Measurements from ENCODE around the gene CPAMD8. TPM values are rescaled to one million over a fixed set of nuclear protein-coding genes. Genes with fewer than 3 reads are reported as not detected.
"Not testable (repeated sequence)": the region's sequence is repeated elsewhere in the genome, so short reads cannot be mapped to it uniquely, and the experiment has no call there.

Gene CPAMD8
- total RNA-seq, 6 experiments from 2014 or later: 0.11 to 0.20 (median 0.14) TPM; not detected in 1

DNA sequence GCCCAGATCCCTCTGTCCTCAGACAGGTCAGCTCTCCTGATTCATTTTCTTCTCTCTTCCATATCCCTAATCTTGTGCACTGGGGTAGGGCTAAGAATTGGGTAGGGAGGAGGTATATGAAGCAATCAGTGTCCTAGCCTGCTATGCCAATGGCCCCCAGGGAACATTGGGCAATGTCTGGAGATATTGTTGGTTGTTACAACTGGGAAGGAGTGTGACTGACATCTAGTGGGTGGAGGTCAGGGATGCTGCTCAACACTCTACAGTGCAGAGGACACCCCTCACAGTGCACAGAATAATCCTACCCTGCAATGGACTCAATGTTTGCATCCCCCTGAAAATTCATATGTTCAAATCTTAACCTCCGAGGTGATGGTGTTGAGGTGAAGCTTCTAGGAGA lies 57.5 kb downstream of the CPAMD8 start:
- Mint-ChIP-seq H3K27me3 (ENCODE audit: insufficient read depth) (peaks cover 3% of the 10 kb centered on the region), H3K27ac (no peak overlapping the region), H3K36me3 (ENCODE audit: low read depth) (no peaks in the 10 kb centered on the region), H3K4me1 (ENCODE audit: low read depth) (no peaks in the 10 kb centered on the region), H3K9me3 (peaks cover 26% of the 10 kb centered on the region), H3K4me3 (no peak overlapping the region)
- no peak for DNase-seq
- TF ChIP-seq, protein P1, sequence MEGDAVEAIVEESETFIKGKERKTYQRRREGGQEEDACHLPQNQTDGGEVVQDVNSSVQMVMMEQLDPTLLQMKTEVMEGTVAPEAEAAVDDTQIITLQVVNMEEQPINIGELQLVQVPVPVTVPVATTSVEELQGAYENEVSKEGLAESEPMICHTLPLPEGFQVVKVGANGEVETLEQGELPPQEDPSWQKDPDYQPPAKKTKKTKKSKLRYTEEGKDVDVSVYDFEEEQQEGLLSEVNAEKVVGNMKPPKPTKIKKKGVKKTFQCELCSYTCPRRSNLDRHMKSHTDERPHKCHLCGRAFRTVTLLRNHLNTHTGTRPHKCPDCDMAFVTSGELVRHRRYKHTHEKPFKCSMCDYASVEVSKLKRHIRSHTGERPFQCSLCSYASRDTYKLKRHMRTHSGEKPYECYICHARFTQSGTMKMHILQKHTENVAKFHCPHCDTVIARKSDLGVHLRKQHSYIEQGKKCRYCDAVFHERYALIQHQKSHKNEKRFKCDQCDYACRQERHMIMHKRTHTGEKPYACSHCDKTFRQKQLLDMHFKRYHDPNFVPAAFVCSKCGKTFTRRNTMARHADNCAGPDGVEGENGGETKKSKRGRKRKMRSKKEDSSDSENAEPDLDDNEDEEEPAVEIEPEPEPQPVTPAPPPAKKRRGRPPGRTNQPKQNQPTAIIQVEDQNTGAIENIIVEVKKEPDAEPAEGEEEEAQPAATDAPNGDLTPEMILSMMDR (IDR thresholded peaks at IDR 0.05): peak; percentile 14; the same call in 1 of the 2 replicates

DNA sequence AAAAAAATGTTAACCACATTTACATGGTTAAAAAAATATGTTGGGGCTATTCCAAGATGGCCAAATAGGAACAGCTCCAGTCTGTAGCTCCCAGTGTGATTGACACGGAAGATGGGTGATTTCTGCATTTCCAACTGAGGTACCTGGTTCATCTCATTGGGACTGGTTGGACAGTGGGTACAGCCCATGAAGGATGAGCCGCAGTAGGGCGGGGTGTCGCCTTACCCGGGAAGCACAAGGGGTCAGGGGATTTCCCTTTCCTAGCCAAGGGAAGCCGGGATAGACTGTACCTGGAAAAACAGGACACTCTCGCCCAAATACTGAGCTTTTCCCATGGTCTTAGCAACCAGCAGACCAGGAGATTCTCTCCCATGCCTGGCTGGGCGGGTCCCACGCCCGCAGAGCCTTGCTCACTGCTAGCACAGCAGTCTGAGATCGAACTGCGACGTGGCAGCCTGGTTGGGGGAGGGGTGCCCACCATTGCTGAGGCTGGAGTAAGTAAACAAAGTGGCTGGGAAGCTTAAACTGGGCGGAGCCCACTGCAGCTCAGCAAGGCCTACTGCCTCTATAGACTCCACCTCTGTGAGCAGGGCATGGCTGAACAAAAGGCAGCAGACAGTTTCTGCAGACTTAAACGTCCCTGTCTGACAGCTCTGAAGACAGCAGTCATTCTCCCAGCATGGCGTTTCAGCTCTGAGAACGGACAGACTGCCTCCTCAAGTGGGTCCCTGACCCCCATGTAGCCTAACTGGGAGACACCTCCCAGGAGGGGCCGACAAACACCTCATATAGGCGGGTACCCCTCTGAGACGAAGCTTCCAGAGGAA lies 65.4 kb downstream of the CPAMD8 start:
- DNase-seq; H3K36me3 Mint-ChIP-seq (ENCODE audit: low read depth); H3K4me1 Mint-ChIP-seq (ENCODE audit: low read depth); H3K27ac Mint-ChIP-seq; H3K4me3 Mint-ChIP-seq; H3K9me3 Mint-ChIP-seq: not testable (repeated sequence)
- peaks cover 23% of the 10 kb centered on the region for H3K27me3 Mint-ChIP-seq (ENCODE audit: insufficient read depth)

DNA sequence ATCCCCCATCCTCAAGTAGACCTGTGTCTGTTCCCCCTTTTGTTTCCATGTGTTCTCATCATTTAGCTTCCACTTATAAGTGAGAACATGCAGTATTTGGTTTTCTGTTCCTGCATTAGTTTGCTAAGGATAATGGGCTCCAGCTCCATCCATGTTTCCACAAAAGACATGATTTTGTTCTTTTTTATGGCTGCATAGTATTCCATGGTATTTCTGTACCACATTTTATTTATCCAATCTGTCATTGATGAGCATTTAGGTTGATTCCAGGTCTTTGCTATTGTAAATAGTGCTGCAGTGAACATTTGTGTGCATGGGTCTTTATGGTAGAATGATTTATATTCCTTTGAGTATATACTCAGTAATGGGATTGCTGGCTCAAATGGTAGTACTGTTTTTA lies 68.3 kb downstream of the CPAMD8 start:
- H3K9me3 Mint-ChIP-seq; H3K36me3 Mint-ChIP-seq (ENCODE audit: low read depth); DNase-seq; H3K4me1 Mint-ChIP-seq (ENCODE audit: low read depth); H3K4me3 Mint-ChIP-seq; H3K27ac Mint-ChIP-seq: not testable (repeated sequence)
- peaks cover 33% of the 10 kb centered on the region for H3K27me3 Mint-ChIP-seq (ENCODE audit: insufficient read depth)

DNA sequence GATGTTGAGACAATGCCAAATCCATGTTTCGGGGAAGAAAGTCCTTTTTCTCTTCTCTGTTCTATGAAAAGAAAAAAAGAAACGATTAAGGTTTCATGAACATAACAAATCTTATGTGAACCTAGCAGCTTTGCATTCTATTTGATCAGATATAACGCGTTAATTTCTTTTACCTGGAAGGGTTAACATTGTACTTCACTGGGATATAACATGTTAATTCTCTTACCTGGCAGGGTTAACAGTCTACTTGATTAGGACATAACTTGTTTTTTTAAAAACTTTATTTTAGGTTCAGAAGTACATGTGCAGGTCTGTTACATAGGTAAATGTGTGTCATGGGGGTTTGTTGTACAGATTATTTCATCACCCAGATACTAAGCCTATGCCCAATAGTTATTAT lies 68.8 kb downstream of the CPAMD8 start:
- Mint-ChIP-seq H3K9me3 (no peaks in the 10 kb centered on the region), H3K27ac (no peak overlapping the region), H3K36me3 (ENCODE audit: low read depth) (no peaks in the 10 kb centered on the region), H3K27me3 (ENCODE audit: insufficient read depth) (peaks cover 29% of the 10 kb centered on the region), H3K4me1 (ENCODE audit: low read depth) (no peaks in the 10 kb centered on the region), H3K4me3 (no peak overlapping the region)
- DNase-seq: no peak
- TF ChIP-seq, protein P1 (IDR thresholded peaks at IDR 0.05): no peak

DNA sequence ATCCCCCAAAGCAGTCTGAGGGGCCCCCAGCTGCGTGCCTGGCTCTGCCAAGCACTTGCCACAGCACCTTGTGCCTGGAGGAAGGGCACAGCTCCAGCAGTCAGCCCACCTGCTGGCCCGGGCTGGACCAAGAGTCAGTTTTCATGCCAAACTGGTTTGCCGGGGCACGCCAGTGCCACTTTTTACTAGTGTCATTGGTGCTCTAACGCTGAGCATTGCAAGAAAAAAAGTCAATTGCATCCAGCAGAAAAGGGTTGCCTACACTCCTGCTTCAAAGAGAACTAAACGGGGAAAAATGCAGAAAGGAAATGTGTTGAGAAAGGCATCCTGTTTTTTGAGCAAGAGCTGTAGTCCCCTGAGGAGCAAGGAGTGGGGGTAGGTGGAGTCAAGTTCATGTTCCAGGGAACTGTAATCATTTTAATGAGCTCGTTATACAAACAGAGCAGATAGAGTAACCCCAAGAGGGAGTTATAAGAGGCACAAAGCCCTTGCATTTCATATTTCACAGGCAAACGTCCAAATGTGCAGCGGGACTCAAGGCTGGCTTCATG lies 69.4 kb downstream of the CPAMD8 start:
- Mint-ChIP-seq H3K27ac (no peak overlapping the region), H3K4me1 (ENCODE audit: low read depth) (no peaks in the 10 kb centered on the region), H3K9me3 (no peaks in the 10 kb centered on the region), H3K36me3 (ENCODE audit: low read depth) (no peaks in the 10 kb centered on the region), H3K27me3 (ENCODE audit: insufficient read depth) (peaks cover 25% of the 10 kb centered on the region), H3K4me3 (no peak overlapping the region)
- DNase-seq: no peak
- TF ChIP-seq, protein P1 (IDR thresholded peaks at IDR 0.05): no peak

DNA sequence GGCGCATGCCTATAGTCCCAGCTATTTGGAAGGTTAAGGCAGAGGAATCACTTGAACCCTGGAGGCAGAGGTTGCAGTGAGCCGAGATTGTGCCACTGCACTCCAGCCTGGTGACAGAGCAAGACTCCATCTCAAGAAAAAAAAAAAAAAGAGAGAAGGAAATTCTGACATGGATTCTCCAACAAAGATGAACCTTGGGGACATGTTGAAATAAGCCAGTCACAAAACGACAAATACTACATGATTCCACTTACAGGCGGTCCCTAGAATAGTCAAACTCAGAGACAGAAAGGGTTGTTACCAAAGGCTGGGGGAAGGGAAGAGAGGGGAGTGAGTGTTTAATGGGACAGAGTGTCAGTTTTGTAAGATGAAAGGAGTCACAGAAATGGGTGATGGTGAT lies 71.4 kb downstream of the CPAMD8 start:
- Mint-ChIP-seq H3K9me3 (no peaks in the 10 kb centered on the region), H3K27me3 (ENCODE audit: insufficient read depth) (peaks cover 23% of the 10 kb centered on the region), H3K36me3 (ENCODE audit: low read depth) (no peaks in the 10 kb centered on the region), H3K4me1 (ENCODE audit: low read depth) (no peaks in the 10 kb centered on the region), H3K27ac (no peak overlapping the region), H3K4me3 (no peak overlapping the region)
- no peak for DNase-seq
- TF ChIP-seq, protein P1 (IDR thresholded peaks at IDR 0.05): no peak

All from HFFc6 (cell line).